Caco-2 (cell line): Measurements from ENCODE around the gene GNPTAB. TPM values are rescaled to one million over a fixed set of nuclear protein-coding genes. Genes with fewer than 3 reads are reported as not detected.

Source experiments
- BruUV-seq: library from RNA; stranded (reverse); fragments of 400-500 nt; replicated peaks from 2 replicates; lab custom pipeline; 2021; lab: Mats Ljungman, UMichigan
- CTCF ChIA-PET: fragments of 300-600 bp; sonication (Branson Sonifier 250); formaldehyde crosslinking; loops from one replicate; lab custom pipeline; 2022; ENCODE audit warnings: antibody characterized with exemption; lab: Charles Lee
- POLR2A ChIA-PET: fragments of 300-600 bp; sonication (Branson Sonifier 250); formaldehyde crosslinking; loops from one replicate; lab custom pipeline; 2022; ENCODE audit warnings: antibody characterized with exemption; lab: Charles Lee
- DNase-seq, 2 experiments: peaks; one replicate each; pipeline versions ENCODE4 v3.0.0 to v3.0.0-alpha.2; 2020 to 2022
- H3K27me3 ChIP-seq: replicated peaks from 2 replicates; pipeline ENCODE4 v1.6.0; 2011; ENCODE audit warnings: low read length; ENCODE audit not compliant: control insufficient read depth, insufficient read depth
- H3K36me3 ChIP-seq: 2 replicates; pipeline ENCODE4 v1.5.1; 2011; ENCODE audit warnings: low read length; ENCODE audit not compliant: control insufficient read depth, insufficient read depth
- H3K4me1 ChIP-seq: fragments of 250-450 bp; sonication (Bioruptor Pico); 2 replicates; pipeline ENCODE4 v1.5.1; 2020; ENCODE audit warnings: mild to moderate bottlenecking
- H3K4me3 ChIP-seq: 2 replicates; pipeline ENCODE4 v1.5.1; 2011; ENCODE audit warnings: low read depth, mild to moderate bottlenecking, control low read depth, low read length
- H3K9me3 ChIP-seq: fragments of 250-450 bp; sonication (Bioruptor Pico); 2 replicates; pipeline ENCODE4 v1.5.1; 2020; ENCODE audit warnings: mild to moderate bottlenecking, moderate library complexity
- H3K27ac Mint-ChIP-seq: one replicate; pipeline ENCODE4 v1.8.0; 2022; ENCODE audit warnings: mixed read lengths; ENCODE audit not compliant: unreplicated experiment
- H3K27me3 Mint-ChIP-seq: one replicate; pipeline ENCODE4 v1.8.0; 2022; ENCODE audit warnings: mixed read lengths; ENCODE audit not compliant: insufficient read depth, unreplicated experiment
- H3K36me3 Mint-ChIP-seq: one replicate; pipeline ENCODE4 v1.8.0; 2022; ENCODE audit warnings: mild to moderate bottlenecking, mixed read lengths; ENCODE audit not compliant: insufficient read depth, unreplicated experiment
- H3K4me1 Mint-ChIP-seq: one replicate; pipeline ENCODE4 v1.8.0; 2022; ENCODE audit warnings: low read depth, mixed read lengths; ENCODE audit not compliant: unreplicated experiment
- H3K4me3 Mint-ChIP-seq: one replicate; pipeline ENCODE4 v1.8.0; 2022; ENCODE audit warnings: mild to moderate bottlenecking, moderate library complexity, mixed read lengths; ENCODE audit not compliant: unreplicated experiment
- H3K9me3 Mint-ChIP-seq: one replicate; pipeline ENCODE4 v1.8.0; 2022; ENCODE audit warnings: mixed read lengths; ENCODE audit not compliant: unreplicated experiment
- CTCF ChIP-seq, 2 experiments: fragments of 200-600 bp in 1 of 2; IDR thresholded peaks; 1 replicate in 1 of 2; 2 replicates in 1 of 2; pipeline versions ENCODE4 v1.5.1 to v1.8.0; 2011 to 2022; ENCODE audit warnings: antibody characterized with exemption in 1 of 2, control low read depth in 1 of 2, inconsistent platforms in 1 of 2, low read depth in 1 of 2, low read length in 1 of 2, mild to moderate bottlenecking in 1 of 2, moderate library complexity in 1 of 2; ENCODE audit not compliant: insufficient read depth in 1 of 2, severe bottlenecking in 1 of 2, unreplicated experiment in 1 of 2
- intact Hi-C: fragments of 100-400 bp; cut with micrococcal nuclease; formaldehyde crosslinking; loops from one replicate; pipeline ENCODE4 v1.10.0; 2022; ENCODE audit not compliant: unreplicated experiment
- total RNA-seq: library from RNA; stranded (reverse); gene quantifications from 2 replicates; pipeline ENCODE4 v1.2.3, GENCODE V29; 2022

The GNPTAB gene
- total RNA-seq, 1 experiment from 2014 or later = 39.1 TPM

- H3K27ac Mint-ChIP-seq = no peak overlapping the region
- POLR2A ChIA-PET = no interaction called here
These were observed 48.5 kb downstream of the GNPTAB start for GRCh38 chr12:101782273-101782731.

GRCh38 chr12:101781834-101782233 lies 48.9 kb downstream of the GNPTAB start:
- intact Hi-C loops = no loop called here
- Histone ChIP-seq H3K4me1 (peaks cover 4% of the 10 kb centered on the region; the same call in 1 of the 2 replicates), H3K4me3 (no peak overlapping the region), H3K27me3 (no peaks in the 10 kb centered on the region), H3K9me3 (no peaks in the 10 kb centered on the region), H3K36me3 (no peaks in the 10 kb centered on the region; the same call in 1 of the 2 replicates)
- no peak for TF ChIP-seq CTCF (IDR thresholded peaks at IDR 0.05; ENCODE audit: insufficient read depth in 1 of 2, low read depth in 1 of 2, low read length in 1 of 2, severe bottlenecking in 1 of 2, unreplicated experiment in 1 of 2)
- no peaks in the 10 kb centered on the region for H3K27me3 Mint-ChIP-seq
- POLR2A ChIA-PET = no interaction called here
- H3K4me1 Mint-ChIP-seq = peaks cover 13% of the 10 kb centered on the region
- BruUV-seq = no TSS peak
- no peaks in the 10 kb centered on the region for H3K9me3 Mint-ChIP-seq
- DNase-seq = no peak
- no peak overlapping the region for H3K4me3 Mint-ChIP-seq
- H3K36me3 Mint-ChIP-seq = peaks cover 18% of the 10 kb centered on the region
- no peak overlapping the region for H3K27ac Mint-ChIP-seq
- CTCF ChIA-PET = no interaction called here

More at GRCh38 chr12:101782273-101782731, 48.5 kb downstream of the GNPTAB start:
- CTCF ChIA-PET = no interaction called here
- no peak for TF ChIP-seq CTCF (IDR thresholded peaks at IDR 0.05; ENCODE audit: insufficient read depth in 1 of 2, low read depth in 1 of 2, low read length in 1 of 2, severe bottlenecking in 1 of 2, unreplicated experiment in 1 of 2)
- Mint-ChIP-seq H3K4me3 (no peak overlapping the region), H3K9me3 (no peaks in the 10 kb centered on the region), H3K36me3 (peaks cover 13% of the 10 kb centered on the region), H3K27me3 (no peaks in the 10 kb centered on the region), H3K4me1 (peaks cover 13% of the 10 kb centered on the region)
- no peak for DNase-seq
- Histone ChIP-seq H3K4me3 (no peak overlapping the region), H3K4me1 (peaks cover 4% of the 10 kb centered on the region; the same call in 1 of the 2 replicates), H3K9me3 (no peaks in the 10 kb centered on the region), H3K27me3 (no peaks in the 10 kb centered on the region), H3K36me3 (no peaks in the 10 kb centered on the region; the same call in 1 of the 2 replicates)
- intact Hi-C loops = no loop called here
- no TSS peak for BruUV-seq

GRCh38 chr12:101780599-101780998 lies 50.2 kb downstream of the GNPTAB start:
- Histone ChIP-seq H3K9me3 (no peaks in the 10 kb centered on the region), H3K36me3 (no peaks in the 10 kb centered on the region; the same call in 1 of the 2 replicates), H3K4me3 (no peak overlapping the region), H3K27me3 (no peaks in the 10 kb centered on the region), H3K4me1 (peaks cover 4% of the 10 kb centered on the region; the same call in 1 of the 2 replicates)
- Mint-ChIP-seq H3K27me3 (no peaks in the 10 kb centered on the region), H3K4me3 (no peak overlapping the region), H3K4me1 (peaks cover 13% of the 10 kb centered on the region), H3K9me3 (no peaks in the 10 kb centered on the region), H3K36me3 (peaks cover 20% of the 10 kb centered on the region), H3K27ac (no peak overlapping the region)
- CTCF ChIA-PET = interaction anchor here (1.7 to 1.8 kb wide), 2 partner anchors 12 to 50 kb away, joined by 4 to 6 read pairs; partner anchors contain the start of gene GNPTAB
- TF ChIP-seq CTCF (IDR thresholded peaks at IDR 0.05; ENCODE audit: insufficient read depth in 1 of 2, low read depth in 1 of 2, low read length in 1 of 2, severe bottlenecking in 1 of 2, unreplicated experiment in 1 of 2) = no peak
- intact Hi-C loops = no loop called here
- BruUV-seq = no TSS peak
- POLR2A ChIA-PET = no interaction called here
- DNase-seq = no peak
